HCEC 1CT (cell line): ENCODE results near the gene ELAC1.

Source experiments
- DNase-seq: peaks from one replicate; pipeline ENCODE4 v3.0.0-alpha.2; 2017

The ELAC1 gene

GRCh38 chr18:51021226-51021965 lies 53.6 kb downstream of the ELAC1 start:
- DNase-seq, result no peak

DNA sequence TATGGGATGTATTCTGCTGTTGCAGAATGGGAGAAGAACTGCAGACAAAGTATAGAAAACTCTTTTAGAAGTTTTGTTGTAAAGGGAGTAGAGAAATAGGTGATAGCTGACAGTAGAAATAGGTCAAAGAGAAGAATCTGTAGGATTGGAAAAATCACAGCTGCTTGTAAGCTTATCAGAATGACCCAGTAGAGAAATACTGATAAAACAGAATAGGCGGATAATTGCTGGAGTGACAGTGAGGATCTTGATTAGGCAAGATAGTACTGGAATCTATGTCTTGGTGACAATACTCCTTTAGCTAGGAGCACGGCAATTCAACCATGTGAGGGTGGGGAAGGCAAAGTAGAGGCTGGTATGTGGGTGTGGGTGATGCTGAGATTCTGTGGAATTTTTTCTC lies 57.7 kb downstream of the ELAC1 start:
- DNase-seq, result no peak

DNA sequence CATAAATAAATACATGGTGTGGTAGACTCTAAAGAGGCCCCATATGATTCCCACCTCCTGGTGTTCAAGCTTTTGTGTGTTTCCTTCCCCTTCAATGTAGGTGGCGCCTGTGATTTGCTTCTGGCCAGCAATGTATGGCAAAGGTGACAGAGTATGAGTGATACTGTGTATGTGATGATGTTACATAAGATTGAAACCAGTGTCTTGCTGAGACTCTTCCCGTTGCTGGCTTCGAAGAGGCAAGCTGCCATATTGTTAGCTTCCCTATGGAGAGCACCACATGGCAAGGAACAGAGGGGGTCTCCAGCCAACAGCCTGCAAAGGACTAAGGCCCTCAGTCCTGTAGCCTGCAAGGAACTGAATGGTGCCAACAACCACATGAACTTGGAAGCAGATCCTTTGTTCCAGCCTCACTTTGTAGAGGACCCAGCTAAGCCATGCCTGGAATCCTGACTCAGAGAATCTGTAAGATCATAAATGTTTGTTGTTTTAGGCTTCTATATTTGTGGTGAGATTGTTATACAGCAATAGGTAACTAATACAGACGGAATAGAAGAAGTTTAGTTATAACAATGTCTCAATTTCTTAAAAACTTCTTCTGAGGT lies 60.5 kb downstream of the ELAC1 start:
- peak; percentile 27 for DNase-seq

DNA sequence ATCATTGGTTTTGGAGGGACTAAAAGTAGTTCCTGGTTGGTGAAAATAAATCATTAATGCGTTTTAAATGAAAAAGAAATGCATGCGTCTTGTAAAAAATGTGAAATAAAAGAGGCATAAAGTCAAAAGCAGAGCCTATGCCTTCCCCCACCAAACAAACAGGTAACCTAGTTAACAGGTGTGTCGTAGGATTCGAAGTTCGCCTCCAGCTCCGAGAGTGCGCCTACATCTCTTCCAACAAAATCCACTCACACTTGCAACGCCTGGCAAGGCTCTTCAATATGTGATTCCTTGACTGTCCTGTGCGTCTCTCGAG lies 61.5 kb downstream of the ELAC1 start:
- no peak for DNase-seq

GRCh38 chr18:51029694-51030536 lies 62.1 kb downstream of the ELAC1 start, which contains the start of gene SMAD4:
SMAD4 (plus strand) TSS chr18:51030213; CDS start chr18:51047047, 16,834 bp downstream.
- DNase-seq, result peak; percentile 94

DNA sequence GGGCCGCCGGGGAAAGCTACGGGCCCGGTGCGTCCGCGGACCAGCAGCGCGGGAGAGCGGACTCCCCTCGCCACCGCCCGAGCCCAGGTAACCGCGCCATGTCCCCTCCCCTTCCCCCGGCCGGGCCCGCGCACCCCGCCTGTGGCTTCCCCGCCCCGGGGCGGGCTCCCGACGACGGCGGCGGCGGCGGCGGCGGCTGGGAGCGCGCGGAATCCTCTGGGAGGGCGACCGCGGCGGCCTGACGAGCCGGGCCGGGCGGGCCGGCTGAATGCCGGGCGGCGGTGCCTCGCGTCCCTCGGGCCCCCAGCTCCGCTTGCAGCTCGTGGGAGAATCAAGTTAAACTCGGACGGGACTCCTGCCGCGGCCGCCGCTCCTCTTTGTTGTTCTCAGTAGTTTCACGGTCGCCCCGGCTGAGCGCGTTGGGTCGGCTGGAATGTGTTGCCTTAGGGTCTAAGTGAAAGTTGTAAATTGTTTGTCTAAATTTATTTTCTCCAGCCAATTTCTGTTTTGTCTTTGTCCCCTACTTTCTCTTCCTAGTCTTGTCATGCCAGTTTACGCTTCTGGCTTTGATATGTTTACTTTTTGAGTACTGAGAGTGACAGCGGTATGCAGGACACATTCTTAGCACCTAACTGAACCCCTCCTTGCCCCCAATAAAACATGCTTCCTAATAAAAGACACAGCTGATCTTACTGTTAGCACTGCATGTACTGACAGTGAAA lies 62.9 kb downstream of the ELAC1 start:
- DNase-seq, result peak; percentile 72

DNA sequence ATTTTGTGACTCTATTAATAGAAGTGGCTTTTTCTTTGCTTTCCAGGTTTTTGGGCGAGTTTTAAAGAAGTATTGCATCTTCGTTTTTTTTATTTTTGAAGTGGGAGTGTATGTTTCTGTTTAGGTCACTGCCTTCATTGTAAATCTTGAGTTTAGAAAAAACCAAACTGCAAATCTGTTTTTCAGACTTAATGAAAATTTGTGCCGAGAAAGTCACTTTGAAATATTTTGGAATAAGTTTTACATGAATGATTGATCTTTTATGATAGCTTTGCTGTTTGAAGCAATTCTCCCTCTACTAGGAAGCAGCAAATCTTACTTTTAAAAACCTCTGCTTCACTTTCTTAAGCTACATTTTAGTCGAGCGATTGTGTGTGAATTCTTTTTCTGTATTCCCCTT lies 64.4 kb downstream of the ELAC1 start:
- no peak for DNase-seq

DNA sequence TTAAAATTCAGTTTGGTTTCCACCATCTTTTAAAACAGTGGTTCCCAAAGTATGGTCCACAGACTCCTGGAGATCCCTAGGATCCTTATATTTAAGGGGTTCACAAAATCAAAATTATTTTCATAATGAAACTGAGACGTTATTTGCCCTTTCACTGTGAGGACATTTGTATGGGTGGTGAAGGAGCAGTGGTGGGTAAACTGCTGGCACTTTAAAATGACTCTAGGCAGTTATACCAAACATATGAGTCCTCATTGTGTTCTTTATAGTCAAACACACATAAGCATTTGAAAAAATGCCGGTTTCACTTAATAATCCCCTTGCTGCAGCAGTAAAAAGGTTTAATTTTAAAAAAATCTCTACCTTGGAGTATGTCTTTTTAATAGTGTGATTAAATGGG lies 69.4 kb downstream of the ELAC1 start:
- DNase-seq, result no peak
